Kidney capillary endothelial cell (primary cell): ENCODE data around the gene HTRA1.

Source experiments
- DNase-seq: peaks from one replicate; pipeline ENCODE4 v3.0.0-alpha.2; 2018; ENCODE audit warnings: low spot score

Gene HTRA1

DNA sequence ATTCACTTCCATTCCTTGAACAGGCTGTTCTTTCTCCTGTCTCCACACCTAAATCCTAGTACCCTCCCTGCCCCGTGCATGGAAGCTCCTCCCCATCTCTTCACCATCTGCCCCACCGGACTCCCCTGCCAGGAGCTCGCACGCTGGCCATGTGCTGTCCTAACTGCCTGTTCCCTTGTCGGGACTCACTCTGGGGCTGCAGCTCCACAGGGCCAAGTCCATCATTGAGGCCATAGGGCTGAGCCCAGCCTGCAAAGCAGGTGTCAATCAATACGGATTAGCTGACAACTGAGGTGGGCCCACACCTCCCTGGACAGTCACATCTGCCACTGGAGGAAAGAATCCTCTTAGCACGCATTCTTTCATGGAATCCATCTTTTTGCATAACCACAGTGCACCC lies 57.8 kb downstream of the HTRA1 start:
- no peak for DNase-seq

DNA sequence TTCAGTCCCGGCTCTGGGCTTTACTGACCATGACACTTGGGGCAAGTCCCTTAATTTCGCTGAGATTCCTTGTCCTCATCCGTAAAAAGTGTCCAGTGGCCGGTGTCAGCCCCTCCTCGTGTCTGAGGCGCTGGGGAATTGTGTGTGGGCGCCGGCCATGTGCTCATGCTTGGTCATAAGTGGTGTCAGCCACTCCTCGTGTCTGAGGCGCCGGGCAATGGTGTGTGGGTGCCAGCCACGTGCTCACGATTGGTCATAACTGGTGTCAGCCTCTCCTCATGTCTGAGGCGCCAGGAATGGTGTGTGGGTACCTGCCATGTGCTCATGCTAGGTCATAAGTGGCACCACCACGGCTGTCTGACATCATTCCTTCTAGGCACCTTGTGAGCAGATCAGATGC lies 58.5 kb downstream of the HTRA1 start:
- no peak for DNase-seq

DNA sequence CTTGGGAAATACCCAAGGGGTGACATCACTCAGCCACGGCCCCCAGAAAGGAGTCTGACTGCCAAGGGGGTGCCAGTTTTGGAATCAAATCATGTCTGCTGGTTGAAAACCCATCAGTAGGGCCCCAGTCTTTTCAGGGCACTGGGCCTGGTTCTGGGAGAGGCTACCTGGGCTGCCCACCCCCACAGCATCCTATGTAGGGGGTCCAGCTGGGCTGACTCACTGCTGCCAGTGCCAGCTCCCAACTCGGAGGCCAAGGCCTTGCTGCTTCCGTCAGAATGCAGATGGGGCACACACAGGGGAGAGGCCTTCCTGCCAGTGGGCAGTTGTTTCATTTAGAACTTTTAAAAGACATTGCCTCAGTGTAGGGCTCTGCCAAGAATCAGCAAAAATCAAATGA lies 59.7 kb downstream of the HTRA1 start:
- no peak for DNase-seq

DNA sequence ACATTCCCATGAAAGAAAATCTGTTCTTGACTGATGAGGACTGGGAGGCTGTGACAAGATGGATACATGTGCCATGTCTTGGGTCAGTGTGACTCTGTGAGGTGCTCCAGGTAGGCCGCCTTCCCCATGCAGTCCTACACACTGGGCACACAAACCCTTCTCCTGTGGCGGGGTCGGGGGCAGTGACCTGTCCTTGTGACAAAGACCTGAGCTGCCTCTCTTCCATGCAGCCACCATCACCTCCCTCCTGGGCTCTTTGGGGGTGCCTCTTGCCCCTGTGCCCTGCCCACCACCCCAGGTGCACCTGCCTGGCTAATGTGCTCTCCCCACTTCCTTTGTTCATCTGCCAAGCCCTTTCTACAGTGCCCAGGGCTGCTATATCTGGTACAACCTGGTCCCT lies 63.5 kb downstream of the HTRA1 start:
- no peak for DNase-seq

DNA sequence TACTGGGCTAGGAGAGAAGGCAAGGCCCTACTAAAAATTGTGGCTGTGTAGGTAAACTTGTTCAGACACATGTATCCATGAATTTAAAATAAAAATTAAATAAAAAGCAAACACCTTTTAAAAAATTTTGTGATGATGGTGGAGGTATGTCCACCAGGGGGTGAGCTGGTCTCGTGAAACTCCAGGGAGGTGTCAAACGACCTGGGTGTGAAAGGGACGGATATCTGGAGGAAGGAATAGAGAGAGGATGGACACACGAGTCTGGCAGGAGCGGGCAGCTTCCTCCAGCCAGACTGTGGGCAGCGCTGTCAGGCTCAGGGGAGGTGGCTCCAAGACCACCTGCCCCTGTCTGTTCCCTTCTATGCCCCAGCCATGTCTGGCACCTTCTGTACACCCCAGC lies 64.4 kb downstream of the HTRA1 start:
- DNase-seq = peak; percentile 38

DNA sequence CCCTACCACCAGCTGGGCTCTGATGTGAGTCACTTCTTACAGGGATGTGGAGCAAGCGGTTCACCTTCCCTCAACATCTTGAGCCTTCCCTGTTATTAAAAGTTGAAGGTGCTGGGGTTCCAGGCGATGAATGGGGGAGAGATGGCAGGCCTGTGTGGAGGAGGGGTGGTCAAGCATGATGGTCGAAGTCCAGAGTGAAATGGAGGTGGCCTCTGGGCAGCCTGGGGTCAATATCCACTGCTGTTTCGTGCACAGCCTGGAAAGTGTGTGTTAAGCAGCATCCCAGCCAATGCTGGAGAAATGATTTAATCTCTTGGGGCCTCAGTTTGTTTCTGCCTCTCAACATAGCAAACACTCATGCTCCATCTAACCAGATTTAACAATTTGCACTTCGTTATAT lies 65.5 kb downstream of the HTRA1 start:
- no peak for DNase-seq

DNA sequence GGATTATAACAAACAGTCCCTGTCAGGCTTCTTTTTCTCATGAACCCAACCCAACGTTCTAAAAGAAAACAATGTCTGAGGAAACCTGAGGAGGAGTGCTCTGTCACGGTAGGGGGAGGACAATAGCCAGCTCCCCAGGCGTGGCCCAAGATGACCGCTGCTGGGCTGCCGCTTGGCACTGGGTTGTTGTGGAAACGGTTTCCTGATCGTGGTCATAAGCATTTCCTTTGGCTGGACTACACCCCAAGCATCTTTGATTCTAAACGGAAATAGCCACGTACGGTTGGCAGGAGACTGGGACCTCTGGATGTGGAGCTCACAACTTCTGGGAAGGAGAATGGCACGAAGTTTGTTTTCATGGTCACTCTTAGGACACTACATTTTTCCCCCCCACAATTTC lies 68.8 kb downstream of the HTRA1 start:
- DNase-seq = peak; percentile 91

DNA sequence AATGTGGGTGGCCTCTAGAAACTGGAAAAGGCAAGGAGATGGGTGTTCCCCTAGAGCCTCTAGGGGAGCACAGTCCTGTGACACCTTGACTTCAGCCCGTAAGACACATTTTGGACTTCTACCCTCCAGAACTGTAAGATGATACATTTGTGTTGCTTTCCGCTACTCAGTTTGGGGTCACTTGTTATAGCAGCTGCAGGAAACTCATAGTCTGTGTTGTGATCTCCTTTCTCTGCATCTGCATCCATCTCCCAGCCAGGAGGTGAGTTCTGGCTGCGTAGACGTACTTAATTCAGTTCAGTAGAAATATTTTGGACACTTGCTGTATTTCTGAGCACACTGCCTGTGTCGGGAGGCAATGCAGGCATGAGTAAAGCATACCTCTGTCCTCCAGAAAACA lies 69.9 kb downstream of the HTRA1 start:
- no peak for DNase-seq

DNA sequence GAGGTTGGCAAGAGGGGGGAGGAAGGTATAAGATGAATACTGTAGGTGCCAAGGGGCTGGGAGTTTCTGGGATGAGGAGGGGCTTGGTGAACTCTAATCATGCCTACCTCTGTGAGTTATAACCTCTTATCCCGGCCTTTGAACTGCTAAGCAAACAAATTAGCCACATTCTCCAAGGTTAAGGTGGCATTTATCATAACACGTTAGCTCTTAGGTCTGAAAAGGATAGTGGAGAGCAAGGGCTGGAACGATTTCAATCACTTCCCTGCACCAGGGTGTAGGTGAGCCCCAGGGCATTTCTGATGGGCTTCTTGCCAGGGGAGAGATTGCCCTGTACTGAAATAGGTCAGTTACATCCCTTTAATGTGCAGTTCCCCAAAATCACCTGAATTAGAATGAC lies 70.6 kb downstream of the HTRA1 start:
- DNase-seq = no peak

DNA sequence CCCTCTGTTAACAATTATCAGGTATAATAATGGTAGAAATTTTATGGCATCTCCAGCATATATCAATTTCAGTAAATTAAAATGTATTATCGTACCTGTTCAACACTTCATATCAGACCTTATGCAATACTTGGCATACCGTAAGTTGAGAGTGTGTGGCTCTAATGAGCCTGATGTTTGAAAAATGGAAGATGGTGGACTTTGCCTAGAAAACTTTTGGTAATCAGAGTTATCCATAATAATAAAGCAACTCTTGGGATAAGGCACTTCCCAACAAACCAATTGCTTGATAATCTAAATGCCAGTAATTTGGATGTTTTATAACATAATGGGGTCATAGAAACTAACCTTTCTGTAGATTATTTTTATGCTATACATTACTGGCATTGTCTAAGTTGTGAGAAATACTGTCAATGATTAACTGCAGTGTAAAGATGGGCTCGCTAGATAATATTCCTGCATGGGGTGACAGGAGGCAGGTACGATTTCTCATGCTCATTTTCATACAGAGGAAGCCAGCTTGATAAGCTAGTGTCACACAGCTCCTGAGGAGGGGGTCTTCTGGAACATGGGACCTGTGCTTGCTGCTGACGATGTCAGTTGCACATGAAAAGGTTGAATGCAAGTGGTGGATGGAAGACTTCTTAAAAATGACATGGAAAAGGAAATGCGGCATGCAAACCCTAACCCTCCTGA lies 71.4 kb downstream of the HTRA1 start:
- no peak for DNase-seq

DNA sequence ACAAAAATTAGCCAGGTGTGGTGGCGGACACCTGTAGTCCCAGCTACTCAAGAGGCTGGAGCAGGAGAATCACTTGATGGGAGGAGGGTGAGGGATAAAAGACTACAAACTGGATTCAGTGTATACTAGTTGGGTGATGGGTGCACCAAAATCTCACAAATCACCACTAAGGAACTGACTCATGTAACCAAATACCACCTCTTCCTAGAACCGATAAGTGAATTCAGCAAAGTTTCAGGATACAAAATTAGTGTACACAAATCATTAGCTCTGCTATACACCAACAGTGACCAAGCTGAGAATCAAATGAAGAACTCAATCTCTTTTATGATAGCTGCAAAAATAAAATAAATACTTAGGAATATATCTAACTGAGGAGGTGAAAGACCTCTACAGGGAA lies 76.2 kb downstream of the HTRA1 start:
- DNase-seq = no peak

DNA sequence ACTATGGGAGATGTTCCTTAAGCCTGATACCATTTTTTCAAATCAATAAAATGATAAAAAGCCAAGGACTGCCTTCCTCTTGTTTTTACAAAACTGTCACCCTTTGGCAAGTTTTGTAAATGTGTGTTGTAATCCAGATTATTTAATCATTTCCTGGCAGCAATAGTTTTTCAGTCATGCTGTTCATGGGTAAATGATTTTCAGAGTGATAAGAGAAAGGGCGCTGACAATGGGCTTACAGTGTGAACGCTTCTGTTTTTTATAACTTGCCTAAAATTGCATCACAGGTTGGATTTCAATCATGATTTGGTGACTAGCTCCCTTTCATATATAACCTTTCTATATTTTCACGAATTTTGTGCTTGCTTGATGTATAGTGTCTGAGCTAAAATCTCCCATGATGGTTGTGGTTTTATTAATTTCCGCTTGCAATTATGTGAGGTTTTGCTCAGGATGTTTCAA lies 80.2 kb downstream of the HTRA1 start:
- DNase-seq = no peak

DNA sequence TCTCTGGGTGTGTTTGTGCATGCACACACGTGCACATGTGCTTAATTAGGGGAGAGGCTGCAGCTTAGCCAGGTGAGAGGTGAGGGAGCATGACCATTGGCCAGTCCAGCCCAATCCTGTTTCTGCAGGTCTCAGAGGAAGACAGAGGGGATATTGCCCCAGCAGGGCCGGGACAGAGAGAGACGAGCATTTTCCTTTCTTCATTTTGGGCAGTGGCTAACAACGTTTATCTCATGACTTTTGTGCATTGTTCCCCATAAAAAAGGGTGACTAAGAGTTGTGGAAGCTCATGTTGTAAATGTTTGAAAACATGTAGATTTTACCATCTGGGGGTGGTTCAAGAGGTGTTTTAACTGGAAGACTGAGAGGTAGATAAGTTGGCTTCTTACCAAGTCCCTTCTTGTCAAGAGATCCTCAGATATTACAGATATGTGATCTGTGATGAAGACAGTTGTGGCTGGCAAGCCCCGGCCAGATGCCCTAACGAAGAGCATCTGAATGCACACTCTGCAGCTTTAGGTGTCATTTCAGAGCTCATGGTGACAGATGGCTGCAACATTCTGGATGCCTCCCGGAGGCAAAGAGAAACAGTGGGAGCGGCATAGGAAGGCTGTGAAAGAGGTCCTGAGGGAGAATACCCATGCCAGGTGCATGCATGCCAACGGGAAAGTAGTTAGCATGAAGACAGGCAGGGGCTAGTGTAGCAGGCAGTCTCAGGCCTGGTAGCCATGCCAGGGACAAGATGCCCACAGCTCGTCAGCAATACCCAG lies 82.5 kb downstream of the HTRA1 start:
- DNase-seq = no peak

DNA sequence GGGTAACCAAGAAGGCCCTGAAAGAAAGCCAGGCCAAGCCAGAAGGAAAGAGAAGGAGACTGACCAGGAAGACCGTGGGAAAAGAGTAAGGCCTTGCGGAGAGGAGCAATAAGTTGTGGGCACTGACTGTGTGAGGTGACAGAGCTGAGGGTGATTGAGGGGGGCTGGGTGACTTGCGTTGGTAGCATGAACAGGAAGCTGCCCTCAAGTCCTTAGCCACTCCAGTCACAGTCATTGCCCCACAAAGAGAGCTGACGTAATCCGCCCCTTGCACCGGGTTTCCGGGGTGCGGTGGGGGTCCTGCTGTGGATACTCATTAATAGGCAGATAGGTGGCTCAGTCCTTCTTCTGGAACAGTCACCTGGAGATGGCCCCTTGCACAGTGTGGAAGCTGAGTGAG lies 83.1 kb downstream of the HTRA1 start:
- no peak for DNase-seq

DNA sequence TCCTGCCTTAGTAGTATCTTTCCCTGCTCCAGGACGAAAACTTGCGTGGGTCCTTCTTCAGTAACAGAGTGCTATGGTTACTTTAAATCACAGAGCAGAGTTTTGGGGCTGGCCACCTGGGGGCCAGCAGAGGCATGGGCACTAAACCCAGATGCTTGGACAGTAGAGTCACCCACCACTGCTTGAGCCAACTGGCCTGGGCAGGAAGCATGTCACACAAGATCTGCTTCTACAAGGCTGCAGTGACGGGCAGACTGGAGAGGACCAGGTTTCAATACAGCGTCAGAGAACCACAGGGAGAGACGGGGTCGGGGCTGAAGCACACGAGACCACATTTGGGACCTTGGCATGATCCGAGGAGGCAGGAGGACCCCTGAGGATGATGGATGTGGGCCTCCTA lies 84.9 kb downstream of the HTRA1 start:
- DNase-seq = no peak

DNA sequence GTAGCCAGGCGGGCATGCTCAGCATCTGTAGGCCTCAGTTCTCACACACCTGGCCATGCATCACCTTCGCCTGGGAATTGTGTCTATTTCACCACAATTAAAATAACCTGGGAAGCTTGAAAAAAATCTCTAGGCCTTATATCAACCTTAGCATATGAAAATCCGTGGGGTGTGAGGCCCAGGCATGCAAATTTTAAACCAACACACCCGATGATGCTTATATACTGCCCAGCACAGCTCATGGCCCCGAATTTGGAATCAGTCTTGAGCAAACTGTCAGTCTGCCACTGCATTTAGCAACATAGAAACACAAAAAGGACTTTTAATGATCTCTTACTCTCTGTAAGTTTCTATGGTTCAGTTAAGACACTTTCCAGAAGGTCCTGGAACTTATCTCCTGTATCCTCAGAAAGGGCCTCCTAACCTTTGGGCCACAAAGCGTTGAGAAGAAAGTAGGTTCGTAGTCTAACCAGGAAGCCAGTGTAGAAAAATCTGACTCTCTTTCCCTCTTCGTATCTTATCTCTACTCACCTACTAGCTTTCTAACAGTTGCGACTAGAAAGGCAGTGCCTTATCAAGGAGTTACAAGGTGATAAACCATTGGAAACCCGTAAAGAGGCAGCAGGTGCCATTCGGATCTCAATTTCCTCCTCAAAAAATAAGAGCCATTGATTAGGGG lies 87.2 kb downstream of the HTRA1 start:
- no peak for DNase-seq

DNA sequence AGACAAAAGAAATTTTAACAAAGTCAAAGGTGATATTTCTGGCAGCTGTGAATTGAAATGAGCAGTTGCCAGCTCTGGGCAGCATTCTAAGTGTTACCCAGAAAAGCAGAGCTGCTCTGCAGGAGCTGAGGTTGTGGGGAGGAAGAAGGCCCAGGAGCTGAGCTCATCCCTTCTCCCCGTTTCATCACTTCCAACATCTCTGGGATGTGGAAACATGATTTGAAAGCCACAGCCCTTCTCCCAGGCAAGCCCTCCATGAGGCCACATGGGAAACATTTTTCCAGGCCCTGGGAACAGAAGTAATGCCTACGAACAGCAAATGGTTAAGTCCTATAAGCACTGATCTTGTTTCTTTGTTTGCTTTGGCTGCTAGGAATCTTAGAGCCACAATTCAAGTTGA lies 88.3 kb downstream of the HTRA1 start:
- no peak for DNase-seq

DNA sequence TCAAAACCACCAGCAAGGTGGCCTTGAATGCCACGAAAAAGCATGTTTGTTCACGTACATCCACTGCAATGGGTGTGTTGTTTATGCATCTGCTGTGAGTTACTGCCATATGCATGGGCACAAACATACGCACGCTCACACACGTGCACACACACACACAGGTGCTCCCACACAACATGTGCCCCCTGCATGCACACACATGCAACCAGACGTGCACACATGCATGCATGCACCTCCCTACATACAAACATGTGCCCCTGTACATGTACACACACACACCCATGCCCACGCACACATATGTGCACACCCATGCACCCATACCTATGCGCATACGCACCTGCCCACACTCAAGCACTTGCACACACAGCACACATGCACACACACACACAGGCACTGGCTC lies 89.1 kb downstream of the HTRA1 start:
- no peak for DNase-seq

DNA sequence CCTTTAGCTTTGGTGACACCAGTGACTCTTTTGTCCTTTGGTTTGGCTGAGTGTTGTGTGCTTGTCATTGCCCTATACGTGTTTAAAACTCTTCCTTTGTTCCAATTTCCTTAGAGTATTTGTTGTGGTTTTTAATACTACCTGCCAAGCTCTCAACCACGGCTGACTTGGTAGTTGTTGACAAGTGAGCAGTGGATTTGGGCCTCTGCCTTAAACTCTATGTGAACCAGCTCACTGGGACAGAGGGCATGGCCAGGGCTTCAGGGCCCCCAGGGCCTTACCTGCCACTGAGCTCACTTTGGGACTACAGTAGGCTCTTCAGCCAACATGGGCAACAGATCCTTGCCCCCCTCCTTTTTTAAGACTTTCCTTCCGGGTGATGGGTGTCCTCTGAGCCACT lies 89.6 kb downstream of the HTRA1 start:
- DNase-seq = no peak

DNA sequence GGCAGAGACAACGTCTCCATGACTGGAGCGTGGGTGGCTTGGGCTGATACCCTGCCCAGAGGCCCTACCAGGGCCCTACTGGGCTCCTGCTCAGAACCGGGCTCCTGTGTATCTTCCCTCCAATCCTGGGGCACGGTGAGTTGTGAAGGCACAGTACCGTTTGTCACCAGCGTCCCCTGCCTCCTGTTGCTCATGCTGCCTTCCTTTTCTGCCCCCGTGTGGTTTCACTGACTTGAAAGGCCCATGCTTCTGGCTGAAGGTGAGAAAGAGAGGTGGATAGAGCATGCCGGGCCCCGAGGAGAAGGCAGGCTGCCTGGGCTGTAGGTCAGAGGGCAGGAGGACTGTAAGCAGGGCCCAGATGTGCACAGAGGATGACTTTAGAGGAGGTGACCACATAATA lies 90.1 kb downstream of the HTRA1 start:
- DNase-seq = no peak

DNA sequence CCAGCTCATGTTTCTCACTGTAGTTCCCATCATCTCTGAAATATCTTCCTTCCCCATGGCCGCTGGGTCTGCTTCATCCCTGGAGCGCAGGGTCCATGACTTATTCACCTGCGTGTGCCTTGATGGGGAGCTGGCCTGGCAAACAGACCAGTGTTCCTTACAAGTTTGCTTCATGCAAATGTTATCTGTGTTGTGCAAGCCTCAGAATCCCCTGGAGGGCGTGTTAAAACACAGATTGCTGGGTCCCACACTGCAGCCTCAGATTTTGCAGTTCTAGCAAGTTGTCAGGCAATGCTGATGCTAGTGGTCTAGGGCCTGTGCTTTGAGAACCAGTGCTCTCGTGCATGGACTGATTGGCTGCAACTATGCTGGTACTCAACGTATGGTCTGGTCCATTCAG lies 92.0 kb downstream of the HTRA1 start:
- DNase-seq = no peak

DNA sequence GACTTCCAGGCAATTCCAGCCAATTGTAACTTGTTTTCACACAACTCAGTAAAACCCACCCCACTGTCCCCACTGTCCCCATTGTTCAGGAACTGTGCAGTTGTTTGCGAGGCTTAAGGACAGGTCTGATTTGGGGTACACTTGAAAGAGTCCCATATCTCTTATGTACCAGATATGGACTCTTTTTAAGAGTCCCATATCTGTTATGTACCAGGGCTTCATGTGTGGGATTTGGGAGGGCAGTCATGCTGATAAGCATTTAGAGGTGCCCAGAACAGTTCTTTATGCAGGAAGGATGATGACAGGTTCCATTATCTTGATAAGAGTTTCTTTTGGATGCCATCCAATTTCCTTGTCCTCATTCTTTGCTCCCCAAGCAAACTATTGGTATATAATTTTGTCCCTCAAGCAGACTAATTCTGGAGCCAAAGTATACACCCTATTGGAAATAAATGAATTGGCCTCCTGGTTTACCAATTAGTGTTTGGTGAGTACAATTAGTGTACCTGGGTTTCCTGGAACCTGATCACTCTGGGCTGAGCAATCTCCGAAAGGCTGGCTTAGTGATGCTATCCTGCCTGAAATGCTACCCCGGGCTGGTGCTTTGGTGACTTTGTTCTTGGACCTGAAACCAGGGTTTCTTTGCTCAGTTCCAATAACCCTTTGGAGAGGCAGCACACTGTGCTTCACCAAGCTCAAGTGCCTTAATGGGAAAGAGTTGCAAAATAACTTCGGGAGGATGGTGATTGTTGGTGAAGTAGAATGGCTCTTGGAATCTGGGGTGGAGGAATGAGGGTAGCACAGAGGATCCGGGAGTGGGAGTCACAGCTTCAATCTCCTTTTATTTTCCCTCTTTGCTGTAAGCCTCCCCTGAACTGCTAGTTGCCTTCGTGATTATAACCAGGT lies 93.0 kb downstream of the HTRA1 start:
- DNase-seq = no peak
